Measurements from ENCODE around the gene PSIP1. TPM values are rescaled to one million over a fixed set of nuclear protein-coding genes. Genes with fewer than 3 reads are reported as not detected.
"Not testable (repeated sequence)": the region's sequence is repeated elsewhere in the genome, so short reads cannot be mapped to it uniquely, and the experiment has no call there.

Gene PSIP1
- polyA plus RNA-seq, 3 donors = 14.7 to 20.2 (median 19.8) TPM

DNA sequence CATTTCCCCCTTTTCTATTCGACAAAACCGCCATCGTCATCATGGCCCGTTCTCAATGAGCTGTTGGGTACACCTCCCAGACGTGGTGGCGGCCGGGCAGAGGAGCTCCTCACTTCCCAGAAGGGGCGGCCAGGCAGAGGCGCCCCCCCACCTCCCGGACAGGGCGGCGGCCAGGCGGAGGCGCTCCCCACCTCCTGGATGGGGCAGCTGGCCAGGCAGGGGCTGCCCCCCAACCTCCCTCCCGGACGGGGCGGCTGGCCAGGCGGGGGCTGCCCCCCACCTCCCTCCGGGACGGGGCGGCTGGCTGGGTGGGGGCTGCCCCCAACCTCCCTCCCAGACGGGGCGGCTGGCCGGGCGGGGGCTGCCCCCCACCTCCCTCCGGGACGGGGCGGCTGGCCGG is 68.9 kb downstream of the PSIP1 start:
- not testable (repeated sequence) for H3K27me3 Mint-ChIP-seq (ENCODE audit: low read depth in 3 of 3)
- WGBS (ENCODE audit: insufficient coverage) = no CpG with 5 or more reads among the region's 29 CpGs

DNA sequence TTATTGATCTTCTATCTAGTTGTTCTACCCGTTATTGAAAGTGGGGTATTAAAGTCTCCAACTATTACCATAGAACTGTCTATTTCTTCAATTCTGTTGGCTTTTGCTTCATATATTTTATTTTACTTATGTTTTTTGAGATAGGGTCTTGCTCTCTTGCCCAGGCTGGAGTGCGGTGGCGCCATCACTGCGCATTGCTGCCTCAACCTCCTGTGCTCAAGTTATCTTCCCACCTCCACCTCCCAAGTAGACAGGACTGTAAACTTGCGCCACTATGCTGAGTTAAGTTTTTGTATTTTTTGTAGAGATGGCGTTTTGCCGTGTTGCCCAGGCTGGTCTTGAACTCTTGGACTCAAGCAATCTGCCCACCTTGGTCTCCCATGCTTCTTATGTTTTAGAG is 71.9 kb downstream of the PSIP1 start:
- intact Hi-C loops (cut with micrococcal nuclease) = no loop called here
- Mint-ChIP-seq H3K9me3 (peaks cover 0 to 5% (median 0%) of the 10 kb centered on the region in 7 donors), H3K4me3 (no peak overlapping the region), H3K27me3 (ENCODE audit: low read depth in 3 of 3) (no peaks in the 10 kb centered on the region), H3K36me3 (peaks cover 57 to 87% of the 10 kb centered on the region in 2 donors), H3K4me1 (peaks cover 18% of the 10 kb centered on the region), H3K27ac (peak overlapping the region in 1 of 7 donors; percentile 49)
- Histone ChIP-seq H2AFZ (ENCODE audit: insufficient read depth, low read depth, low read length, poor library complexity, severe bottlenecking) (no peak overlapping the region), H3K4me2 (replicated peaks; ENCODE audit: extremely low read depth, low read length, poor library complexity, severe bottlenecking) (no peak overlapping the region), H3K36me3 (replicated peaks in 1 of 2; ENCODE audit: control insufficient read depth in 1 of 2, insufficient read depth in 2 of 2, low read length in 2 of 2) (peaks cover 32 to 77% of the 10 kb centered on the region in 2 donors), H3K9me3 (replicated peaks in 1 of 2; ENCODE audit: control insufficient read depth in 1 of 2, insufficient read depth in 1 of 2, low read length in 2 of 2) (no peaks in the 10 kb centered on the region), H3K79me2 (ENCODE audit: insufficient read depth, low read length) (peaks cover 72% of the 10 kb centered on the region), H3K9ac (ENCODE audit: insufficient read depth, low read length, poor library complexity, severe bottlenecking) (no peak overlapping the region), H3K4me3 (replicated peaks in 1 of 3; ENCODE audit: low read depth in 2 of 3, low read length in 3 of 3) (no peak overlapping the region), H3K4me1 (ENCODE audit: control insufficient read depth in 1 of 2, insufficient read depth in 2 of 2, low read length in 2 of 2) (peaks cover 5 to 7% of the 10 kb centered on the region in 2 donors), H3K27me3 (ENCODE audit: control insufficient read depth in 2 of 2, insufficient read depth in 2 of 2, low read length in 2 of 2) (no peaks in the 10 kb centered on the region), H4K20me1 (ENCODE audit: insufficient read depth, low read length) (peaks cover 51% of the 10 kb centered on the region), H3K27ac (ENCODE audit: low read depth in 1 of 2, low read length in 2 of 2) (no peak overlapping the region)
- TF ChIP-seq, protein P1, sequence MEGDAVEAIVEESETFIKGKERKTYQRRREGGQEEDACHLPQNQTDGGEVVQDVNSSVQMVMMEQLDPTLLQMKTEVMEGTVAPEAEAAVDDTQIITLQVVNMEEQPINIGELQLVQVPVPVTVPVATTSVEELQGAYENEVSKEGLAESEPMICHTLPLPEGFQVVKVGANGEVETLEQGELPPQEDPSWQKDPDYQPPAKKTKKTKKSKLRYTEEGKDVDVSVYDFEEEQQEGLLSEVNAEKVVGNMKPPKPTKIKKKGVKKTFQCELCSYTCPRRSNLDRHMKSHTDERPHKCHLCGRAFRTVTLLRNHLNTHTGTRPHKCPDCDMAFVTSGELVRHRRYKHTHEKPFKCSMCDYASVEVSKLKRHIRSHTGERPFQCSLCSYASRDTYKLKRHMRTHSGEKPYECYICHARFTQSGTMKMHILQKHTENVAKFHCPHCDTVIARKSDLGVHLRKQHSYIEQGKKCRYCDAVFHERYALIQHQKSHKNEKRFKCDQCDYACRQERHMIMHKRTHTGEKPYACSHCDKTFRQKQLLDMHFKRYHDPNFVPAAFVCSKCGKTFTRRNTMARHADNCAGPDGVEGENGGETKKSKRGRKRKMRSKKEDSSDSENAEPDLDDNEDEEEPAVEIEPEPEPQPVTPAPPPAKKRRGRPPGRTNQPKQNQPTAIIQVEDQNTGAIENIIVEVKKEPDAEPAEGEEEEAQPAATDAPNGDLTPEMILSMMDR (IDR thresholded peaks at IDR 0.05) = no peak
- no peak for DNase-seq
- no CpG with 5 or more reads among the region's 7 CpGs for WGBS (ENCODE audit: insufficient coverage)

More for the DNA sequence above, 68.9 kb downstream of the PSIP1 start:
- H3K4me2 ChIP-seq (replicated peaks; ENCODE audit: extremely low read depth, low read length, poor library complexity, severe bottlenecking); intact Hi-C loops (cut with micrococcal nuclease); DNase-seq; H3K4me1 ChIP-seq (ENCODE audit: control insufficient read depth in 1 of 2, insufficient read depth in 2 of 2, low read length in 2 of 2); H3K27ac ChIP-seq (ENCODE audit: low read depth in 1 of 2, low read length in 2 of 2); H3K4me1 Mint-ChIP-seq; H3K9me3 ChIP-seq (replicated peaks in 1 of 2; ENCODE audit: control insufficient read depth in 1 of 2, insufficient read depth in 1 of 2, low read length in 2 of 2); H3K4me3 ChIP-seq (replicated peaks in 1 of 3; ENCODE audit: low read depth in 2 of 3, low read length in 3 of 3); H3K27ac Mint-ChIP-seq; H2AFZ ChIP-seq (ENCODE audit: insufficient read depth, low read depth, low read length, poor library complexity, severe bottlenecking); H3K27me3 ChIP-seq (ENCODE audit: control insufficient read depth in 2 of 2, insufficient read depth in 2 of 2, low read length in 2 of 2); H3K9ac ChIP-seq (ENCODE audit: insufficient read depth, low read length, poor library complexity, severe bottlenecking); H3K4me3 Mint-ChIP-seq; H3K9me3 Mint-ChIP-seq: not testable (repeated sequence)
- Histone ChIP-seq H3K36me3 (replicated peaks in 1 of 2; ENCODE audit: control insufficient read depth in 1 of 2, insufficient read depth in 2 of 2, low read length in 2 of 2) (peaks cover 55 to 80% of the 10 kb centered on the region in 2 donors), H3K79me2 (ENCODE audit: insufficient read depth, low read length) (peaks cover 43% of the 10 kb centered on the region), H4K20me1 (ENCODE audit: insufficient read depth, low read length) (peaks cover 74% of the 10 kb centered on the region)
- peaks cover 66 to 87% of the 10 kb centered on the region in 2 donors for H3K36me3 Mint-ChIP-seq

All from CD14-positive monocyte (primary cell).